CD14-positive monocyte (primary cell): Measurements from ENCODE around the gene TLX3. TPM values are rescaled to one million over a fixed set of nuclear protein-coding genes. Genes with fewer than 3 reads are reported as not detected.
A peak's percentile ranks its signal among the peaks of the same experiment; 100 is the strongest.

ENCODE experiments used
- DNase-seq, 3 donors: peaks; one replicate each; pipeline ENCODE4 v3.0.0-alpha.2; 2011 to 2022
- H2AFZ ChIP-seq: 2 replicates; pipeline ENCODE4 v1.6.0; 2012; ENCODE audit warnings: mild to moderate bottlenecking, low read depth, low read length, inconsistent platforms; ENCODE audit not compliant: insufficient read depth, poor library complexity, severe bottlenecking
- H3K27ac ChIP-seq, 2 donors: 1 replicate in 1 of 2; 2 replicates in 1 of 2; pipeline ENCODE4 v1.5.1; 2012 to 2013; ENCODE audit warnings: low read length in 2 of 2, control low read depth in 1 of 2, inconsistent platforms in 1 of 2, low read depth in 1 of 2, mild to moderate bottlenecking in 1 of 2
- H3K27me3 ChIP-seq, 2 donors: one replicate each; pipeline versions ENCODE4 v1.6.0 to v1.6.1; 2011 to 2013; ENCODE audit warnings: low read length in 2 of 2; ENCODE audit not compliant: control insufficient read depth in 2 of 2, insufficient read depth in 2 of 2
- H3K36me3 ChIP-seq, 2 donors: replicated peaks in 1 of 2; 1 replicate in 1 of 2; 2 replicates in 1 of 2; pipeline versions ENCODE4 v1.5.1 to v1.6.1; 2012 to 2013; ENCODE audit warnings: low read length in 2 of 2, control low read depth in 1 of 2, inconsistent platforms in 1 of 2, mild to moderate bottlenecking in 1 of 2; ENCODE audit not compliant: insufficient read depth in 2 of 2, control insufficient read depth in 1 of 2
- H3K4me1 ChIP-seq, 2 donors: 1 replicate in 1 of 2; 2 replicates in 1 of 2; pipeline versions ENCODE4 v1.5.1 to v1.6.1; 2012 to 2013; ENCODE audit warnings: low read length in 2 of 2, control low read depth in 1 of 2, inconsistent platforms in 1 of 2, mild to moderate bottlenecking in 1 of 2, moderate library complexity in 1 of 2; ENCODE audit not compliant: insufficient read depth in 2 of 2, control insufficient read depth in 1 of 2
- H3K4me2 ChIP-seq: replicated peaks from 2 replicates; pipeline ENCODE3; 2012; ENCODE audit warnings: low read length, moderate library complexity, mild to moderate bottlenecking; ENCODE audit not compliant: poor library complexity, severe bottlenecking; ENCODE audit errors: extremely low read depth
- H3K4me3 ChIP-seq, 3 experiments: fragments of 200-600 bp in 1 of 3; sonication (generic) in 1 of 3; replicated peaks in 1 of 3; 1 replicate in 2 of 3; 2 replicates in 1 of 3; pipeline ENCODE4 v1.5.1; 2011 to 2013; ENCODE audit warnings: low read length in 3 of 3, mild to moderate bottlenecking in 3 of 3, control low read depth in 2 of 3, low read depth in 2 of 3, inconsistent platforms in 1 of 3, moderate library complexity in 1 of 3
- H3K79me2 ChIP-seq: 2 replicates; pipeline ENCODE4 v1.6.0; 2012; ENCODE audit warnings: mild to moderate bottlenecking, control low read depth, inconsistent platforms, low read length, moderate library complexity; ENCODE audit not compliant: insufficient read depth
- H3K9ac ChIP-seq: 2 replicates; pipeline ENCODE4 v1.6.0; 2017; ENCODE audit warnings: low read length, mild to moderate bottlenecking; ENCODE audit not compliant: insufficient read depth, poor library complexity, severe bottlenecking
- H3K9me3 ChIP-seq, 2 donors: replicated peaks in 1 of 2; 1 replicate in 1 of 2; 2 replicates in 1 of 2; pipeline versions ENCODE4 v1.5.1 to v1.6.1; 2012 to 2013; ENCODE audit warnings: low read length in 2 of 2, control low read depth in 1 of 2; ENCODE audit not compliant: control insufficient read depth in 1 of 2, insufficient read depth in 1 of 2
- H4K20me1 ChIP-seq: 2 replicates; pipeline ENCODE4 v1.6.0; 2012; ENCODE audit warnings: mild to moderate bottlenecking, low read length, control low read depth, moderate library complexity; ENCODE audit not compliant: insufficient read depth
- H3K27ac Mint-ChIP-seq, 7 donors: one replicate each; pipeline ENCODE4 v1.8.0; 2020; ENCODE audit warnings: mild to moderate bottlenecking in 7 of 7, mixed read lengths in 7 of 7, moderate library complexity in 6 of 7, inconsistent platforms in 2 of 7
- H3K27me3 Mint-ChIP-seq, 3 donors: one replicate each; pipeline ENCODE4 v1.8.0; 2021 to 2022; ENCODE audit warnings: low read depth in 3 of 3, mild to moderate bottlenecking in 3 of 3, mixed read lengths in 3 of 3, moderate library complexity in 3 of 3, inconsistent platforms in 1 of 3
- H3K36me3 Mint-ChIP-seq, 2 donors: one replicate each; pipeline ENCODE4 v1.8.0; 2020; ENCODE audit warnings: mixed read lengths in 2 of 2, inconsistent platforms in 1 of 2, mild to moderate bottlenecking in 1 of 2
- H3K4me1 Mint-ChIP-seq: one replicate; pipeline ENCODE4 v1.8.0; 2020; ENCODE audit warnings: mild to moderate bottlenecking, mixed read lengths
- H3K4me3 Mint-ChIP-seq, 2 donors: one replicate each; pipeline ENCODE4 v1.8.0; 2020; ENCODE audit warnings: mild to moderate bottlenecking in 2 of 2, mixed read lengths in 2 of 2, moderate library complexity in 1 of 2
- H3K9me3 Mint-ChIP-seq, 7 donors: one replicate each; pipeline ENCODE4 v1.8.0; 2020 to 2022; ENCODE audit warnings: mixed read lengths in 7 of 7, mild to moderate bottlenecking in 6 of 7, moderate library complexity in 6 of 7, inconsistent platforms in 2 of 7
- CTCF ChIP-seq: fragments of 200-600 bp; IDR thresholded peaks from one replicate; pipeline ENCODE4 v1.8.0; 2022; ENCODE audit warnings: antibody characterized with exemption, mild to moderate bottlenecking
- WGBS: methylation state at CpG from one replicate; pipeline ENCODE4 v1.1.5; 2013; ENCODE audit warnings: missing lambda C conversion rate; ENCODE audit not compliant: insufficient coverage; 5-methylcytosine and 5-hydroxymethylcytosine counted together
- intact Hi-C, 2 donors: fragments of 100-400 bp; cut with micrococcal nuclease; formaldehyde crosslinking; loops; one replicate each; pipeline versions ENCODE4 v1.15.0 to v1.15.1; 2023
- polyA plus RNA-seq, 3 donors: library from polyadenylated mRNA; depleted of rRNA in 1 of 3; unstranded in 2 of 3; stranded (reverse) in 1 of 3; fragments of 300-500 nt in 2 of 3; fragments of >200 nt in 1 of 3; fragmentation: Illumina TruSeq in 2 of 3; gene quantifications; 1 replicate in 2 of 3; 2 replicates in 1 of 3; pipeline ENCODE4 v1.2.3, GENCODE V29; 2012 to 2021

TLX3 gene
- polyA plus RNA-seq, 3 donors: not detected

- H3K36me3 ChIP-seq: no peaks in the 10 kb centered on the region
- H3K4me3 ChIP-seq: no peak overlapping the region
- no peak for TF ChIP-seq CTCF
- no peak overlapping the region for H3K9ac ChIP-seq
- H3K27ac ChIP-seq: no peak overlapping the region
- H3K4me1 ChIP-seq: peaks cover 20 to 31% of the 10 kb centered on the region in 2 donors
- H3K9me3 Mint-ChIP-seq: peaks cover 0 to 36% (median 21%) of the 10 kb centered on the region in 7 donors
- intact Hi-C loops: no loop called here
- 6% methylated on average over 46 of the region's 53 CpGs for WGBS
- H3K79me2 ChIP-seq: no peaks in the 10 kb centered on the region
- H3K9me3 ChIP-seq: peaks cover 3 to 46% of the 10 kb centered on the region in 2 donors
- peaks cover 0 to 7% of the 10 kb centered on the region in 2 donors for H3K36me3 Mint-ChIP-seq
- DNase-seq: no peak
- H3K4me3 Mint-ChIP-seq: peak overlapping the region in 1 of 2 donors; percentile 81
- H3K27me3 ChIP-seq: peaks cover 77 to 99% of the 10 kb centered on the region in 2 donors
- H2AFZ ChIP-seq: no peak overlapping the region
- no peaks in the 10 kb centered on the region for H4K20me1 ChIP-seq
- H3K27me3 Mint-ChIP-seq: peaks cover 93 to 98% (median 94%) of the 10 kb centered on the region in 3 donors
- no peak overlapping the region for H3K27ac Mint-ChIP-seq
- H3K4me1 Mint-ChIP-seq: peaks cover 37% of the 10 kb centered on the region
- H3K4me2 ChIP-seq: no peak overlapping the region
Observed at GRCh38 chr5:171314728-171315385, 5.8 kb downstream of the TLX3 start.

- H4K20me1 ChIP-seq: no peaks in the 10 kb centered on the region
- H3K9me3 ChIP-seq: peaks cover 3 to 51% of the 10 kb centered on the region in 2 donors
- no peak overlapping the region for H3K9ac ChIP-seq
- peaks cover 21 to 29% of the 10 kb centered on the region in 2 donors for H3K4me1 ChIP-seq
- H3K79me2 ChIP-seq: no peaks in the 10 kb centered on the region
- H3K27ac ChIP-seq: no peak overlapping the region
- H3K4me3 ChIP-seq: no peak overlapping the region
- intact Hi-C loops: no loop called here
- Mint-ChIP-seq H3K4me3 (peak overlapping the region in 1 of 2 donors; percentile 81), H3K36me3 (peaks cover 0 to 7% of the 10 kb centered on the region in 2 donors), H3K4me1 (peaks cover 36% of the 10 kb centered on the region), H3K27ac (no peak overlapping the region), H3K27me3 (peaks cover 93 to 98% (median 94%) of the 10 kb centered on the region in 3 donors), H3K9me3 (peaks cover 0 to 32% (median 18%) of the 10 kb centered on the region in 7 donors)
- 5% methylated on average over 35 of the region's 36 CpGs for WGBS
- no peak for DNase-seq
- no peak overlapping the region for H2AFZ ChIP-seq
- no peak overlapping the region for H3K4me2 ChIP-seq
- no peak for TF ChIP-seq CTCF
- no peaks in the 10 kb centered on the region for H3K36me3 ChIP-seq
- H3K27me3 ChIP-seq: peaks cover 83 to 99% of the 10 kb centered on the region in 2 donors
Observed at GRCh38 chr5:171315386-171315891, 6.4 kb downstream of the TLX3 start.
